Activated B cell treated with CpG ODN at 0.5 μM for 24 hours (primary cell): Measurements from ENCODE around the gene OVAAL. TPM values are rescaled to one million over a fixed set of nuclear protein-coding genes. Genes with fewer than 3 reads are reported as not detected.
"Not testable (repeated sequence)": the region's sequence is repeated elsewhere in the genome, so short reads cannot be mapped to it uniquely, and the experiment has no call there.

Source experiments
- ATAC-seq: fragments of 200-7000 bp; cut with Tn5 transposase; one replicate; pipeline ENCODE4 v1.10.0; 2021; ENCODE audit warnings: low read depth, mild to moderate bottlenecking, moderate library complexity
- CTCF ChIA-PET: fragments of 350-600 bp; sonication (Branson Sonifier 250); formaldehyde crosslinking; loops from one replicate; lab custom pipeline; 2021; ENCODE audit warnings: antibody characterized with exemption; lab: Charles Lee
- POLR2A ChIA-PET: fragments of 350-600 bp; sonication (Branson Sonifier 250); formaldehyde crosslinking; loops from one replicate; lab custom pipeline; 2021; ENCODE audit warnings: antibody characterized with exemption; lab: Charles Lee
- DNase-seq: peaks from one replicate; pipeline ENCODE4 v3.0.0; 2022
- H3K27ac Mint-ChIP-seq: one replicate; pipeline ENCODE4 v1.8.0; 2020; ENCODE audit warnings: mixed read lengths
- H3K27me3 Mint-ChIP-seq: one replicate; pipeline ENCODE4 v1.8.0; 2021; ENCODE audit warnings: mixed read lengths
- H3K36me3 Mint-ChIP-seq: one replicate; pipeline ENCODE4 v1.8.0; 2021; ENCODE audit warnings: low read depth, mixed read lengths
- H3K4me1 Mint-ChIP-seq: one replicate; pipeline ENCODE4 v1.8.0; 2021; ENCODE audit warnings: mixed read lengths
- H3K4me3 Mint-ChIP-seq: one replicate; pipeline ENCODE4 v1.8.0; 2020; ENCODE audit warnings: mild to moderate bottlenecking, mixed read lengths
- H3K9me3 Mint-ChIP-seq: one replicate; pipeline ENCODE4 v1.8.0; 2020; ENCODE audit warnings: mixed read lengths
- CTCF ChIP-seq: fragments of 200-600 bp; IDR thresholded peaks from one replicate; pipeline ENCODE4 v1.8.0; 2022; ENCODE audit warnings: antibody characterized with exemption, mild to moderate bottlenecking
- intact Hi-C: fragments of 100-400 bp; cut with micrococcal nuclease; formaldehyde crosslinking; loops from one replicate; pipeline ENCODE4 v1.15.1; 2024
- total RNA-seq: library from RNA; stranded (reverse); gene quantifications from 2 replicates; pipeline ENCODE4 v1.2.3, GENCODE V29; 2022

The OVAAL gene
- total RNA-seq, 1 donor from 2014 or later = not detected

- H3K9me3 Mint-ChIP-seq = no peaks in the 10 kb centered on the region
- CTCF ChIA-PET = interaction anchor here (1.6 kb wide), 1 partner anchor 313 kb away, joined by 5 read pairs; no protein-coding TSS in a partner anchor
- H3K36me3 Mint-ChIP-seq = no peaks in the 10 kb centered on the region
- no peak overlapping the region for H3K27ac Mint-ChIP-seq
- H3K4me1 Mint-ChIP-seq = no peaks in the 10 kb centered on the region
- no peak overlapping the region for H3K4me3 Mint-ChIP-seq
- intact Hi-C loops = no loop called here
- DNase-seq = no peak
- no peak for TF ChIP-seq CTCF
- no peaks in the 10 kb centered on the region for H3K27me3 Mint-ChIP-seq
- ATAC-seq = no peak
- POLR2A ChIA-PET = no interaction called here
Measured at GRCh38 chr1:180548686-180549317, 10.0 kb upstream of the OVAAL start.

GRCh38 chr1:180549770-180550169 lies 9.0 kb upstream of the OVAAL start:
- H3K27ac Mint-ChIP-seq, DNase-seq, ATAC-seq, H3K9me3 Mint-ChIP-seq, intact Hi-C loops, H3K4me1 Mint-ChIP-seq, H3K27me3 Mint-ChIP-seq, H3K4me3 Mint-ChIP-seq, H3K36me3 Mint-ChIP-seq, POLR2A ChIA-PET: not testable (repeated sequence)
- CTCF ChIA-PET = interaction anchor here (1.3 kb wide), 1 partner anchor 11 kb away, joined by 3 read pairs; no protein-coding TSS in a partner anchor

- Mint-ChIP-seq H3K27ac (no peak overlapping the region), H3K36me3 (no peaks in the 10 kb centered on the region), H3K4me3 (no peak overlapping the region), H3K4me1 (no peaks in the 10 kb centered on the region), H3K9me3 (no peaks in the 10 kb centered on the region), H3K27me3 (no peaks in the 10 kb centered on the region)
- ATAC-seq (no peak), DNase-seq (no peak)
- intact Hi-C loops = no loop called here
- ChIA-PET POLR2A (no interaction called here), CTCF (interaction anchor here (1.3 kb wide), 1 partner anchor 11 kb away, joined by 3 read pairs; no protein-coding TSS in a partner anchor)
- no peak for TF ChIP-seq CTCF
Measured at GRCh38 chr1:180550241-180550640, 8.5 kb upstream of the OVAAL start.

- ChIA-PET POLR2A (interaction anchor here (0.6 kb wide), 1 partner anchor 10 kb away, joined by 5 read pairs; no protein-coding TSS in a partner anchor), CTCF (interaction anchor here (1.1 kb wide), 1 partner anchor 311 kb away, joined by 6 read pairs; no protein-coding TSS in a partner anchor)
- TF ChIP-seq CTCF = no peak
- Mint-ChIP-seq H3K4me1 (no peaks in the 10 kb centered on the region), H3K27ac (no peak overlapping the region), H3K36me3 (no peaks in the 10 kb centered on the region), H3K9me3 (no peaks in the 10 kb centered on the region), H3K4me3 (no peak overlapping the region), H3K27me3 (no peaks in the 10 kb centered on the region)
- intact Hi-C loops = no loop called here
- no peak for ATAC-seq
- no peak for DNase-seq
Measured at GRCh38 chr1:180551997-180552396, 6.8 kb upstream of the OVAAL start.

- DNase-seq, H3K27ac Mint-ChIP-seq, POLR2A ChIA-PET, H3K27me3 Mint-ChIP-seq, H3K4me3 Mint-ChIP-seq, H3K9me3 Mint-ChIP-seq, H3K36me3 Mint-ChIP-seq, CTCF ChIA-PET, H3K4me1 Mint-ChIP-seq, ATAC-seq, intact Hi-C loops: not testable (repeated sequence)
Measured at GRCh38 chr1:180553046-180553445, 5.7 kb upstream of the OVAAL start.

GRCh38 chr1:180555411-180555810 lies 3.4 kb upstream of the OVAAL start:
- CTCF ChIA-PET = interaction anchor here (0.6 kb wide), 1 partner anchor 369 kb away, joined by 3 read pairs; no protein-coding TSS in a partner anchor
- no peak for ATAC-seq
- no peak for TF ChIP-seq CTCF
- no peaks in the 10 kb centered on the region for H3K36me3 Mint-ChIP-seq
- intact Hi-C loops = no loop called here
- no peak overlapping the region for H3K27ac Mint-ChIP-seq
- POLR2A ChIA-PET = no interaction called here
- peaks cover 10% of the 10 kb centered on the region for H3K27me3 Mint-ChIP-seq
- DNase-seq = no peak
- no peaks in the 10 kb centered on the region for H3K9me3 Mint-ChIP-seq
- H3K4me3 Mint-ChIP-seq = no peak overlapping the region
- H3K4me1 Mint-ChIP-seq = no peaks in the 10 kb centered on the region
